Stimulated activated effector memory CD8-positive, alpha-beta T cell treated with anti-CD3 and anti-CD28 coated beads, Interleukin-12 subunit alpha, Interleukin-12 subunit beta, amount 100 ng/mL, for 72 hours (primary cell): ENCODE results near the gene ZMPSTE24.
A peak's percentile ranks its signal among the peaks of the same experiment; 100 is the strongest.

Experiments
- ATAC-seq: fragments of 150-1000 bp; cut with Tn5 transposase; 2 replicates; pipeline ENCODE4 v1.10.0; 2021
- DNase-seq, 2 donors: peaks; one replicate each; pipeline ENCODE4 v3.0.0; 2021 to 2022; ENCODE audit warnings: low spot score in 2 of 2
- H3K27ac Mint-ChIP-seq: one replicate; pipeline ENCODE4 v1.8.0; 2022; ENCODE audit warnings: mild to moderate bottlenecking, mixed read lengths
- H3K36me3 Mint-ChIP-seq: one replicate; pipeline ENCODE4 v1.8.0; 2022; ENCODE audit warnings: mild to moderate bottlenecking, mixed read lengths
- H3K4me1 Mint-ChIP-seq: one replicate; pipeline ENCODE4 v1.8.0; 2022; ENCODE audit warnings: mixed read lengths
- H3K4me3 Mint-ChIP-seq: one replicate; pipeline ENCODE4 v1.8.0; 2022; ENCODE audit warnings: mild to moderate bottlenecking, mixed read lengths
- H3K9me3 Mint-ChIP-seq: one replicate; pipeline ENCODE4 v1.8.0; 2022; ENCODE audit warnings: mixed read lengths

ZMPSTE24 gene

GRCh38 chr1:40248412-40248811 is 9.6 kb upstream of the ZMPSTE24 start:
- Mint-ChIP-seq H3K27ac (no peak overlapping the region), H3K9me3 (no peaks in the 10 kb centered on the region), H3K4me1 (peaks cover 8% of the 10 kb centered on the region), H3K36me3 (peaks cover 7% of the 10 kb centered on the region), H3K4me3 (no peak overlapping the region)
- DNase-seq (no peak), ATAC-seq (no peak)

- no peaks in the 10 kb centered on the region for H3K36me3 Mint-ChIP-seq
- H3K4me3 Mint-ChIP-seq, result no peak overlapping the region
- H3K27ac Mint-ChIP-seq, result no peak overlapping the region
- H3K4me1 Mint-ChIP-seq, result no peaks in the 10 kb centered on the region
- ATAC-seq (no peak), DNase-seq (no peak)
- H3K9me3 Mint-ChIP-seq, result no peaks in the 10 kb centered on the region
Measured at GRCh38 chr1:40251456-40251855, 6.6 kb upstream of the ZMPSTE24 start.

DNA sequence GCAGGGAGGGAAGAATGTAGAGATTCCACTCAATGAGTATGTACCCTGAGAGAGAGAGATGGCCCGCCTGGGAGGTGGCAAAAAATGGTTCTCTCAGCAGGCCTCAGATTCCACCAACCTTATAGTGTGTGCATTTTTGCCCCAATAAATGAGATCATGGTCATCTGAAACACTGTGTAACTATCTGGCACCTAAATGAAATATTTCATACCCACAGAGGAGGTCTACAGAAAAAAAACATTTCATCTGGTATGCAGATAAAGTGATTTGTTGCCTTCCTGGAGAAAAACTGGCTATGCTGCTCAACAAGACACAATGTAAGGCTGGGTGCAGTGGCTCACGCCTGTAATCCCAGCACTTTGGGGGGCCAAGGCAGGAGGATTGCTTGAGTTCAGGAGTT is 5.4 kb upstream of the ZMPSTE24 start:
- ATAC-seq, result no peak
- H3K4me3 Mint-ChIP-seq, result no peak overlapping the region

GRCh38 chr1:40255231-40255630 is 2.8 kb upstream of the ZMPSTE24 start:
- Mint-ChIP-seq H3K4me3 (no peak overlapping the region), H3K4me1 (no peaks in the 10 kb centered on the region), H3K9me3 (no peaks in the 10 kb centered on the region), H3K36me3 (peaks cover 28% of the 10 kb centered on the region), H3K27ac (peak overlapping the region; percentile 11)
- ATAC-seq (no peak), DNase-seq (no peak)

More for the DNA sequence above, 5.4 kb upstream of the ZMPSTE24 start:
- peaks cover 6% of the 10 kb centered on the region for H3K36me3 Mint-ChIP-seq
- H3K4me1 Mint-ChIP-seq, result no peaks in the 10 kb centered on the region
- no peak overlapping the region for H3K27ac Mint-ChIP-seq
- DNase-seq, result no peak
- no peaks in the 10 kb centered on the region for H3K9me3 Mint-ChIP-seq

- H3K36me3 Mint-ChIP-seq, result peaks cover 41% of the 10 kb centered on the region
- ATAC-seq (no peak), DNase-seq (no peak)
- H3K9me3 Mint-ChIP-seq, result no peaks in the 10 kb centered on the region
- H3K4me3 Mint-ChIP-seq, result peak overlapping the region; percentile 98
- no peaks in the 10 kb centered on the region for H3K4me1 Mint-ChIP-seq
- H3K27ac Mint-ChIP-seq, result peak overlapping the region; percentile 100
Measured at GRCh38 chr1:40256401-40257084, 1.5 kb upstream of the ZMPSTE24 start.

DNA sequence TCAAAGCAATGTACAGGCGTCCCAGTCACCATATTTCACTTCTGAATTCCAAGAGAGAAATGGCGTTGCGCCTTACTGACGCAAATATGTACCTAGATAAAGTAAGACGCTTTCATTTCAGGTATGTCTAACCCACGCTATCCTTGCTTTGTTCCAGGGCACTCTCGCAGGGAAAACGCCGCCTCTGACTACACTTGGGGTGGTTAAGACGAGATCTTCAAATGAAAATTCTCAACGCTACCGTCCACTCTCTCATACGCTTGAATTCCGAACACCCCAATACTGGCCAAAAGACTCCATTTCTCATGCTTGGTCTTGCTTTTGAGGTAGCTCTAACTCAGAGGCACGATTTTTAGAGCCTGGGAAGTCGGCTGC is 736 bp upstream of the ZMPSTE24 start:
- peak; percentile 3 for ATAC-seq
- DNase-seq, result no peak
- Mint-ChIP-seq H3K4me3 (peak overlapping the region; percentile 98), H3K4me1 (peaks cover 2% of the 10 kb centered on the region), H3K27ac (peak overlapping the region; percentile 100), H3K9me3 (no peaks in the 10 kb centered on the region), H3K36me3 (peaks cover 48% of the 10 kb centered on the region)

DNA sequence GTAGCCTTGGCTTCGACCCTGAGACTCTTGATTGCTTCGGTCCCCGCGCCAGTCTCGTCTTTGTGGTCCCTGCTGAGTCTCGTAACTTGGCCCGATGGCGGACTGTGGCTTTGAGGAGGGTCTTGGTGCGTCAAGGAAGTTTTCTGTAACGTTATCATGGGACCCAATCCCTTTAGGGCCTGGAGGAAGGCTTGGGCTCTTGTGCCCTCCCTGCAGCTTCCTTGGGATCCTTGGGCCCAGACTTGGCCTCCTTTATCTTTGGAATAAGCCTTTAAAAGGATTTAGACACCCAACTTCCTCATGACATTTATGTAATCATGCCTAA is 371 bp downstream of the ZMPSTE24 start:
- peak overlapping the region; percentile 98 for H3K4me3 Mint-ChIP-seq
- no peak for ATAC-seq
- DNase-seq, result no peak
- peak overlapping the region; percentile 100 for H3K27ac Mint-ChIP-seq
- no peaks in the 10 kb centered on the region for H3K9me3 Mint-ChIP-seq
- peaks cover 59% of the 10 kb centered on the region for H3K36me3 Mint-ChIP-seq
- peaks cover 13% of the 10 kb centered on the region for H3K4me1 Mint-ChIP-seq

DNA sequence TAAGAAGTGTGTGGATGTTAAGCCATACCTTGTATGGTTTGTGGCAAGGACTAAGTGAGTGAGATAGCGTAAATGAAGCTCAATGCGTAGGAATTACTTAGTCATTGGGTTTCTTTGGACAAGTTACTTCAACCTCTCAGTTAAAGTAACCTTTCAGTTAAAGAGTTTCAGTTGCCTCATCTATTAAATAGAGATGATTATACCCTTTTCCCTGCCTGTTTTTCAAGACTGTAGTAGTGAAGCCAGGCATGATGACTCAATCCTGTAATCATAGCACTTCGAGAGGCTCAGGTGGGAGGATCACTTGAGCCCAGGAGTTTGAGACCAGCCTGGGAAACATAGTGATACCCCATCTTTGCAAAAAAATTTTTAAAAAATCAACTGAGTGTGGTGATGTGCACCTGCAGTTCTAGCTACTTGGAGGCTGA is 6.3 kb downstream of the ZMPSTE24 start:
- Mint-ChIP-seq H3K36me3 (peaks cover 95% of the 10 kb centered on the region), H3K4me1 (peaks cover 14% of the 10 kb centered on the region)

GRCh38 chr1:40265298-40265697 is 7.3 kb downstream of the ZMPSTE24 start:
- peaks cover 20% of the 10 kb centered on the region for H3K4me1 Mint-ChIP-seq
- no peaks in the 10 kb centered on the region for H3K9me3 Mint-ChIP-seq
- peaks cover 95% of the 10 kb centered on the region for H3K36me3 Mint-ChIP-seq
- DNase-seq (peak in 1 of 2 donors; percentile 42), ATAC-seq (no peak)
- no peak overlapping the region for H3K27ac Mint-ChIP-seq
- H3K4me3 Mint-ChIP-seq, result no peak overlapping the region

More for the DNA sequence above, 6.3 kb downstream of the ZMPSTE24 start:
- H3K27ac Mint-ChIP-seq, result peak overlapping the region; percentile 70
- peak; percentile 97 for ATAC-seq
- H3K9me3 Mint-ChIP-seq, result no peaks in the 10 kb centered on the region
- DNase-seq, result peak in 1 of 2 donors; percentile 58
- H3K4me3 Mint-ChIP-seq, result no peak overlapping the region

DNA sequence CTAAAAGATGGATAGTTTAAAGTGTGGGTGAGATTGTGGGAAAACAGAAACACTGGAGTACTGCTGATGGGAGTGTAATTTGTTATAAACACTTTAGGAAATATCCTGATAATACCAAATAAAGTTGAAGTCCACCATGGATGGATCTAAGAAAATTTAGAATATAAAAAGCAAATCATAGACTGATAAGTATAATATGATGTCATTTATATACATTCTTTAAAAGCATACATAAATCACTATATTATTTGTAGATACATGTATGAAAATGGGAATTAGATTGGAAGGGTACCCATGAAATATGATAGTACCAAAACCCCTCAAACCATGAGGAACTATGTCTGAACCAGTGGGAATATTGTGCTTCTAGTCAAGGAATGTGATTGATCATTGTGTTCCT is 7.9 kb downstream of the ZMPSTE24 start:
- no peaks in the 10 kb centered on the region for H3K9me3 Mint-ChIP-seq
- ATAC-seq, result no peak
- no peak overlapping the region for H3K4me3 Mint-ChIP-seq
- H3K27ac Mint-ChIP-seq, result no peak overlapping the region
- DNase-seq, result no peak
- peaks cover 95% of the 10 kb centered on the region for H3K36me3 Mint-ChIP-seq
- peaks cover 27% of the 10 kb centered on the region for H3K4me1 Mint-ChIP-seq

GRCh38 chr1:40266786-40267535 is 8.9 kb downstream of the ZMPSTE24 start:
- no peak for ATAC-seq

DNA sequence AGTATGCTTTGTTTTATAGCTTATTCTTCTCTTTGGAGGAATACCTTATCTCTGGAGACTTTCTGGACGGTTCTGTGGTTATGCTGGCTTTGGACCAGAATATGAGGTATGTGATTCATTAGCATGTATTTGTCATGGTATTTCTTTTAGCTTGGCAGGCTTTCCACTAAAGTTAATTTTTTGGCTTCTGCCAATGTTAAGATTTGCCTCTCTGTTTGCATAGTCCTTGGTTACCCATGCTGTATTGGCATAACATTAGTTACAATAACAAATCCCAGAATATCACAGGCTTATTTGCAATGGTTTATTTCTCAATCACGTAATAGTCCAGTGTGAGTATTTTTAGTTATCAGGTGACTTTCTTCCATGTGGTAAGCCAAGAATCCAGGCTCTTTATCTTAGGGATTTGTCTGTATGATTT is 9.7 kb downstream of the ZMPSTE24 start:
- DNase-seq, result no peak
- H3K4me1 Mint-ChIP-seq, result peaks cover 33% of the 10 kb centered on the region
- no peaks in the 10 kb centered on the region for H3K9me3 Mint-ChIP-seq
- H3K27ac Mint-ChIP-seq, result no peak overlapping the region
- peaks cover 95% of the 10 kb centered on the region for H3K36me3 Mint-ChIP-seq
- H3K4me3 Mint-ChIP-seq, result no peak overlapping the region
- ATAC-seq, result no peak

More at GRCh38 chr1:40266786-40267535, 8.9 kb downstream of the ZMPSTE24 start:
- Mint-ChIP-seq H3K36me3 (peaks cover 95% of the 10 kb centered on the region), H3K27ac (no peak overlapping the region), H3K4me1 (peaks cover 32% of the 10 kb centered on the region), H3K9me3 (no peaks in the 10 kb centered on the region), H3K4me3 (no peak overlapping the region)
- peak in 1 of 2 donors; percentile 35 for DNase-seq

DNA sequence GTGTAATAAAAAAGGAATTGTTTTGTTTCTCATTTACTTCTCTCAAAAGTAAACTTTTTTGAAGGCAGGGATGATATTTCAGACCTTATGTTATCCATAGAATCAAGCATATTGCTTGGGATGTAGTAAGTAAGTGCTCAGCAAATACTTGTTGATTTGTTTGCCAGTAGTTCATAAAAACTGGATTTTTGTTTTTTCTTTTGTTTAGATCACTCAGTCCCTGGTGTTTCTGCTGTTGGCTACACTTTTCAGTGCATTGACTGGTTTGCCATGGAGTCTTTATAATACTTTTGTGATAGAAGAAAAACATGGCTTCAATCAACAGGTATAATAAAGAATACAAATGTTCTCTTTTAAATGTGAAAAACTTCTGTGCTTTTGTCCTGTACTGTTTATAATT is 10.2 kb downstream of the ZMPSTE24 start:
- Mint-ChIP-seq H3K27ac (no peak overlapping the region), H3K9me3 (no peaks in the 10 kb centered on the region), H3K4me1 (peaks cover 33% of the 10 kb centered on the region), H3K36me3 (peaks cover 95% of the 10 kb centered on the region), H3K4me3 (no peak overlapping the region)
- ATAC-seq, result no peak
- no peak for DNase-seq

GRCh38 chr1:40270152-40270834 is 12.3 kb downstream of the ZMPSTE24 start:
- H3K9me3 Mint-ChIP-seq, result no peaks in the 10 kb centered on the region
- peak overlapping the region; percentile 64 for H3K4me3 Mint-ChIP-seq
- peak in 1 of 2 donors; percentile 54 for DNase-seq
- H3K4me1 Mint-ChIP-seq, result peaks cover 39% of the 10 kb centered on the region
- H3K36me3 Mint-ChIP-seq, result peaks cover 92% of the 10 kb centered on the region
- peak; percentile 97 for ATAC-seq
- peak overlapping the region; percentile 93 for H3K27ac Mint-ChIP-seq

- Mint-ChIP-seq H3K4me1 (peaks cover 39% of the 10 kb centered on the region), H3K36me3 (peaks cover 94% of the 10 kb centered on the region), H3K4me3 (peak overlapping the region; percentile 26), H3K27ac (peak overlapping the region; percentile 93), H3K9me3 (no peaks in the 10 kb centered on the region)
- no peak for DNase-seq
- no peak for ATAC-seq
Measured at GRCh38 chr1:40272653-40273213, 14.7 kb downstream of the ZMPSTE24 start.
